Activated CD8-positive, alpha-beta memory T cell treated with anti-CD3 and anti-CD28 coated beads for 4 hours (primary cell): ENCODE results near the gene MFNG.

Experiments used
- DNase-seq, 2 donors: peaks; one replicate each; pipeline ENCODE4 v3.0.0-alpha.2; 2020; ENCODE audit warnings: low read depth in 2 of 2

The MFNG gene

DNA sequence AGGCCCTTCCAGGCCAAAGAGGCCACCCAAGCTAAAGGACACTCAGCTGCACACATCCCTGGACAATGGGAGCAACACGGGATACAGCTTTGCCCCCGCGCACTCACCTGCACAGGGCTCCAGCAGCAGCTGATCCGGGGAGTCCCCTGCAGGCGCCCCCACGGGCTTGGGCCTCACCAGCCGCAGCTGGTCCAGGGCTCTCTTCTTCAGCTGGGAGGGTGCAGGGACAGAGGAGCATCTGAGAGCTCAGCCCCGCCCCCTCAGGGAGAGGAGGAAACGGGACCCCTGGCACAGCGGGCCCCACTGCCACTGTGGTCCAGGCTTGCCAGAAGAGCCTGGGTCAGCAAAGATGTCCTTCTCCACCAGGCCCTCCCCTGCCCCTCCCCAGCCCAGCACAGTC lies 7.8 kb upstream of the MFNG start:
- DNase-seq, result no peak

DNA sequence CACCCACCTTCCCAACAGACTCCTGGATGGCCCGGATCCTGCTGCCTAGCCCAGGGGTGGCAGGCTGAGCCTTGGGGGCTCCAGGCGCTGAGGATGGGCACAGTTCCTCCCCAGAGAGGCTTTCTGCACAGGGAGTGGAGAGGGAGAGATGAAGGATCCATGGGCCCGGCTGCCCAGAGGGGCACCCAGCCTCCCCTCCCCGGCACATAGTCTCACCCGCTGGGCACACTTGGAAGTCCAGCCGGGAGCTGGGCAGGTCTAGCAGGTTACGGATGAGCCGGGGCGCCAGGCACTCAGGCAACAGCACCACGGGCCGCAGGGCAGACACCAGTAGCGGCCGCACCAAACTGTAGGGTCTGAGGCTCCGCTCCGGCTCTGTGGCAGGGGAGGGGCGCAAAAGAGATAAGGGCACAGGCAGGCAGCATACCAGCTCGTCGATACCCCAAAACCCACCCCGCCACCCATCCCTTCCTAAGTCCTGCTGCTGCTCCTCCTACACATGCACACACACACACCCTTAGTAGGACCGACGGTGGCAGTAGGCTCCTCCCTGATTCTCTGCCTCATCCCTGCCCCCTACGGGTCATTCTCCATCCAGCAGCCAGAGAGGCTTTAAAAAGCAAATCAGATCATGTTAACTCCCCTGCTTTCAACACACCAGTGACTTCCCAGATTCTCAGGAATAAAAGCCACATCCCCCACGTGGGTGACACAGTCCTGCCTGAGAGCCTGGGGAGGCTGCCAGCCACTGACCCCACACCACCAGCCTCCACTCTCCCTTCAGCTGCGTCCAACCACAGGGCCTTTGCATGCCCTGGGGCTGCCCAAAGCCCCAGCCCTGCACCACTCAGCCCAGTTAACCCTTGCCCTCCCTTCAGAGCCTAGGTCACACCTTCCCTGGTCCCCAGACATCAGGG lies 6.5 kb upstream of the MFNG start:
- peak in 1 of 2 donors; percentile 19 for DNase-seq

DNA sequence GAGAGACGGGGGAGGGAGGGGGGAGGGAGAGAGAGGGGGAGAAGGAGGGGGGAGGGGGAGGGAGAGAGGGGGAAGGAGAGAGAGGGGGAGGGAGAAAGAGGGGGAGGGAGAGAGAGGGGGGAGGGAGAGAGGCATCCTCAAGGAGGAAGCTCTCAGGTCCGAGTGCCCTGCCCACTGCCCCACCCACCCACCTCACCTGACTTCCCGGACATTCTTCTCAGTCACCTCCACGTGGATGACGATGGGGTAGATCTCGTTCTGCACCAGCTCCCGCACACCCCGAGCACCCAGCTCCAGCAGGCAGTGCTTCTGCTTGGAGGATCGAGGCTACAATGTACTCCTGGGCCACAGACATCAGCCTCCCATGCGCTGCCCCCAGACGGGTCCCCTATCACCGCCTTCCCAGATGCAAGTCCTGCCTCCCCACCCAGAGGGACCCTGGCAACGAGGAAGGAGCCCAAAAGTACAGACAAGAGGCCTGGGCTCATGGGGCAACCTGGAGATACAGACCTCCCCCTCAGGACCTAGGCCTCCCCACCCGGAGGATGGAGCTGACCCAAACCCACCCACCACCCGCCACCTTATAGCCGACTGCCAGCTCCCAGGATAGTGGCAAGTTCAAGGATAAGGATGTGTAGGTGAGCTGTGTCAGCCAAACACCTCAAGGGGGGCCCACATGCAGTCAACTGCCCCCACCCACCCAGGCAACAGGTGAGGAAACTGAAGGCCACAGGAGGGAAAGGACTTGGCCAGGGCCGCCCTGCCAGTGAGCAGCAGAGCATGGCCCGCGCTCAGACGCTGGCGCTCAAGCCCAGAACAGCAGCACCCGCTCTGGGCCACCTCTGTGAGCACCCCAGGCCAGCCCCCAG lies 5.6 kb upstream of the MFNG start:
- no peak for DNase-seq

DNA sequence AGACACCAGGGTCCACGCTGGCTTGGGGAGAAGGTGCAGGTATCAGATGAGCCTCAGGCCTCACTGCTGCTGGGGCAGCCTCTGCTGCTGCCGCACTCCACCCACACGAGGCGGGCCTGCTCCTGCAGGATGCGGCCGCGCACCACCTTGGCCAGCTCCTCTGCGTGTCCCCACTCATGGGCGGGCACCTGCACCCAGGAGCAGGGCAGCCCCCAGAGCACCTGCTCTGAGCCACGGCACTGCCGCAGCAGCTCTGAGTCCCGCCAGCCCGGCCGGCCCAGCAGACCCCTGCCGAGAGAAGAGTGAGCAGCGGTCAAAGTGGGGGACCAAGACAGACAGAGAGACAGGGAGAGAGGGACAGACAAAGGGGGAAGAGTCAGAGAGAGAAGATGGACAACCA lies 4.9 kb upstream of the MFNG start:
- no peak for DNase-seq

DNA sequence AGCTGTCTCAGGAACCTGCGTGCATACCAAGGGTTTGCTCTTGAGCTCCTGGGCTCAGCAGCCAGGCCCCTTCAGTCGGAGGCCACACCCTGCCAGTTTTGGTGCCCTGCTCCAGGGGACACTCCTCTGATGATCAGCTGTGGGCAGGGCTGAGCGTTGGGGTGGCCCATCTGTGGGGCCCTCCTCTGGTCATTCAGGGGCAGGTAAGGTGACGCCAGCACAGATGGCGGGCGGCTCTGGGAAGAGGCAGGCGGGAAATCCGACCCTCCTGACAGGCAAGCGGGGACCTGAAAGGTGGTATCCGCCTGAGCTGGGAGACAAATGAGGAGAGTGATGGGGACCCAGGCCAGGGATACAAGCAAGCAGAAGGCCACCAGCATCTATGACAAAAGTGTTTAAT lies 3.8 kb upstream of the MFNG start:
- DNase-seq, result no peak

DNA sequence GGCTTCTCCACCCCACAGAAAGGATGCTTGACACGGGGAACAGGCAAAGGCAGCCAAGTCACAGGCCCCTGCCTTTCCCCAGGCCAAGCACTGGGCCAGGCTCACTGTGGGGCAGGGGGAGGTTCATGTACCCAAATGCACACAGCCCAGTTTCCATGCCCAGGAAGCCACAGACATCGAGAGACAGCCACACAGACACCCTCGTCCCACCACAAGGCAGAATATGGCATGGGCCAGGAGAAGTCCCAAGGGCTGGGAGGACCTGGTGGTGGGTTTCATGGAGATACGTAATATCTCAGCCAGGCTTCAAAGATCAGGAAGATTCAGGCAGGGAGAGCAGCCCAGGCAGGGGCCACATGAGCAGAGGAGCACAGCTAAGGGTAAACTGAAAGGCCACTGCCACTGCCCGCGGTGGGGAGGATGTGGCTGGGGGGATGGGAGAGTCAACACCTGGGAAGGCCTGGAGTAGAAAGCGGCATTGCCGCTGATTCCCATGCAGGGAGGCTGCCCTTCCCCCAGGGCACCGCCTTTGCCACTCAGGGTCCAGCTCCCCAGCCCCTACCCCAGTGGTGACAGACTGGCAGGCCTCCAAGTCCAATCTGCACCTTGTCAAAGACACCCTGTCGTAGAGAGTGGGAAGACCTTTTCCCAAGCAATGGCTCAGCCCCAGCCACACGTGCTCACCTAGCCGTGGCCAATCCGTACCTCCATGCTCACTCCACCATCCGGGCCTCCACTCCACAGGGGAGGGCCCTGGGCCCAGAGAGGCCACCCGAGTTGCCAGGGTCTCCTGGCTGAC lies 2.4 kb upstream of the MFNG start:
- no peak for DNase-seq

DNA sequence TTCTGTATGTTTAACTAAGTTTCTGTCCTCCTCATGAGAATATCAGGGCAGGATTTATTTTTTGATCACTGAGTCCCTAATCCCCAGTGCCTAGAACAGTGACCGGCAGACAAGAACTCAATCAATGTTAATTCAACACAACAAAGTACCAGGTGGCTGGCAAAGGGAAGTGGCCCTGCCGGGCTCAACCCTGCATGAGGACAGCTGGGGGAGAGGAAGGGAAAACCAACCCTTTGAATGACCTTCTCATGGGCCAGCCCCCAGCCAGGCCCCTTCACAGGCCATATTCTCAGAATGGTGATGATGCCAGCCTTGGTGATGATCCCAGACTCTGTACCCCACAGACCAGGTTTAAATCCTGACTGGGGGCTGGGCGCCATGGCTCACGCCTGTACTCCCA lies 1.4 kb upstream of the MFNG start:
- no peak for DNase-seq

DNA sequence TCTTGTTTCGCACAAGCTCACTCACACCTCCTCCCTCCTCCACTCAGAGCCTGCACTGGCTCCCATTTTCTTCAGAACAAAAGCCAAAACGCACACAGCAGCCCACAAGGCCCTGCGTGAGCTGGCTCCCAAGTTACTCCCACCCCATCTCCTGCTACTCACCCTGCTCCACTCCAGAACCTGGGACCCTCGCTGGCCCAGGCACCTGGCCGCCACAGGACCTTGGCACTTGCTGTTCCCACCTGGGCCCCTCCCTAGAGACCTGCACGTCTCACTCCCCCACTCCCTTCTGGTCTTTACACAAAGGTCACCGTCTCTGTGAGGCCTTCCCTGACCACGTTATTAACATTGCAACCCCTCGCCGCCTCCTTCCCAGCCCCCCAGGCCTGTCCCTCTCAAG lies 945 bp upstream of the MFNG start:
- DNase-seq, result no peak

DNA sequence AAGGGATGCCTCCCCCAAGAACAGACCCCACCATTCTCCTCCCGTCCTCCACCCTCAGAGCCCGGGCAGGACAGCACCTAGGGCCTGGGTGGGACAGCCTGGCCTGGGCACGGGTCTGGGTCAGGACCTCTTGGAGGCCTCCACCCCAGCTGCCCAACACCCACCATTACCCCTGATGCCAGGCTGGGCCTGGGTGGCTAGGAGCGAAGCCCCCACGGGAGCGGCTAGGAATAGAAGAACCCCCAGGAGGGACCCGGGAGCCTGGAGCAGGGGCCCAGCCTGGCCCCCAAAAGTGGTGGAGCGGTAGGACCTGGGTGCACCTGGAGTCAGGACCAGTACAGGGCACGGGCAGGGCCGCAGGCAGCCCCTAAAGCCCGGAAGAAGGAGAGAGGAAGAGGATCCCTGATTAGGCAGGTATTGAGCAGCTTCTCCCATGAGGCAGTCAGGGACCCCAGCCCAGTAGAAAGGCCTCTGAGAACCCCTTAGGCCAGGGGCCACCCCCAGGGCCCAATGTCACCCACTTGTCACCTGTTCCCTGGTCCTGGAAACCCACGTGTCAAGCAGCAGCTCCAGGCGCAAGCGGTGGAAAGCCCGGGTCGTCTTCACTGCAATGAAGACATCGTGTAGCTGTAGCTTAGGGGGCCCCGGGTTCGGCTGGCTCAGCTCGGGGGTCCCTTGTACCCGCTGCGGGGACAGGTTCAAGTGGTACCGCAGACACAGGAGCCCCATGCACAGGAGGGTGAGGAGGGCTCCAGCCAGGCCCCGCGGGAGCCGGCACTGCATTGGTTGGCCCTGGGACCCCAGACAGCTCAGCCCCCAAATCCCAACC lies 575 bp downstream of the MFNG start:
- DNase-seq, result no peak

DNA sequence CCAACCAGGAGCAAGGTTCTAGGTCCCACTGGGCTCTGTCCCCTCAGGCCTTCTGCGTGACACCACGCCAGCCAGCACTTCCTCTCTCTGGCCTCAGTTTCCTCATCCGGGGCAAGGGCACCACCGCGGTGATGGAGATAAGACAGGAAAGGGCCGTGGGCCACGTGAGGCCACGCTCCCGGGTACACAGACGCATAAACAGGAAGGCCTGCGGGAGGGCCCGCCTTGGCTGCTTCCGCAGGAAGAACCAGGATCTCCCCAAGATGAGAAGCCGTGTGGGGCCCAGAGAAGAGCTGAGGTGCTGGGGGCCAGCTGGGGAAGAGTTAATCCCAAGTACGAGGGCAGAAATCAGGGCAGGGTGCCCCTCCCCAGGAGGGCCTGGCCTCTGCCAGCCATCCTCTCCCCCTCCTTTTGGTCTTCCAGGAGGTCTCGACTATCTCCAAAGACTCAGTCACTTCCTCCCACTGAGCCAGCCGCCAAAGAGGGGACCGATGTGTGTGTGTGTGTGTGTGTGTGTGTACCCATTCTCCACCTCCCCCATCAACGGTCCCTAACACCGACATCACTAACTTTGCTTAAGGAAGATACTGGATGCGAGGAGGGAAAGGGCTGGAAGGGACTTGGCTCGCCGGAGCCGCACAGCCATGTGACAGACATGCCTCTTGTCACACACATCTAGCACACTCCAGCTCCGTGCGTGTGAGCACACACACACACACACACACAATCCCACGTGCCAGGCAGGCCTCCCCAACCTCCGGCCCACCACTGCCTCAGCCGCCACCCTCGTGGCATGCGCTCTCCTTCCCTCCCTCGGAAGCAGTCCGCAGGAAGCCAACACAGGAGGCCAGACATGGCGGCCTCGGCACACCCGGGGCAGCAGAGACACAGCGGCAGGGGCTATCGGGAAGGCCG lies 1.4 kb downstream of the MFNG start:
- DNase-seq, result peak; percentile 45 to 52

DNA sequence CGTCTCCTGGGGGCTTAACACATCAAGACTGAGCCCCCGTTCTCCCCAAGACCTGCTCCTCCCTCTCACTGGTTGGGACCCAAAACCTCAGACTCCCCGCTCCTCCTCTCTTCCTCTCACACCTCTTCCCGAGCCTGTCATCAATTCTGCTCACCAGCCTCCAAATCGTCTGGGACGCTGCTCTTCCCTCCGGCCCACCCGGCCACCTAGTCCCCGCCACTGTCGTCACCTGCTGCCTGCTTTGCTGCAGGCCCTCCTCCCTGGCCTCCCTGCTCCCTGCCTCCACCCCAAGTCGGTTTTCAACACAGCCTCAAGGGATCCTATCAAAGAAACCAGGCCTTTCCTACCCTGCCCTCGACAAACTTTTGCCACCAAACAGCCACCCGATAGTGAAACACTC lies 3.1 kb downstream of the MFNG start:
- no peak for DNase-seq

DNA sequence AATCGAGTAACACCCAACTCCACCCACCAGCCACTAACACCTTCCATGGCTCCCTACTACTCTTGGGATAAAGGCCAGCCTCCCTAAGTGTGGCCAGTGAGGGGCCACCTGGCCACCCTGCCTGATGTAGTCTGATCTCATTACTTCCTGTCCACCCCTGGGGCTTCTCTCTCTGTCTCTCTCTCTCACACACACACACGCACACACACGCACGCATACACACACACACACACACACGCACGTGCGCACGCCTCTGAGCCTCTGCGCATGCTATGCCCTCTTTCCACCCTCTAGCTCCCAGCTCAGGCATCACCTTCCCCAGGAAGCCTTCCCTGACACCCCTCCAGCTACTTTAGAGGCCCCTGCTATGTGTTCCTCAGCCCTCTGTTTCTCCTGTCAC lies 3.9 kb downstream of the MFNG start:
- DNase-seq, result no peak

DNA sequence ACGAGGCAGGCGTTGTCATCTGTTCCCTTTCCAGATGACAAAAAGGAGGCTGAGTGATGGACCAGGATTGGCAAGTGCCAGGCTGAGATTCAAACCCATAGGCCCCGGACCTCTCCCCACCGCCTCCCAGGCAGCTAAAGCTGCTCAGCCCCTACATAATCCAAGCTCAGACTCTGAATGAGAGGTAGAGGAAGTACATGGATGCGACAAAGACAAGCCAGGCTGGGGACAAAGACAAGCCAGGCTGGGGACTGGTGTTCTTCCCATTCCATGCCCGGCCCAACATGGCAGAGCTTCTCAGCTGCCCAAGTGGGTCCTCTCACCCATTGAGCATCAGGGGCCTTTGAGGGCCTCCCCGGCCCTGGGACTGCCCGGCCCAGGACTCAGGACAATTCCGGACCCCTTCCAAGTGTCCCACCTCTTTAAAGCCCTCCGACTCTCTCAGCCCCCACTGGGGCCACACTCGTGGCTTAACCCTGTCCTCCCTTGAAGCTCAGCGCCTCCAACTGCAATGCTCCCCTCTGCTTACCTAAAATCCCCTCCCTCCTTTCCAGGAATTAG lies 4.8 kb downstream of the MFNG start:
- DNase-seq, result no peak

DNA sequence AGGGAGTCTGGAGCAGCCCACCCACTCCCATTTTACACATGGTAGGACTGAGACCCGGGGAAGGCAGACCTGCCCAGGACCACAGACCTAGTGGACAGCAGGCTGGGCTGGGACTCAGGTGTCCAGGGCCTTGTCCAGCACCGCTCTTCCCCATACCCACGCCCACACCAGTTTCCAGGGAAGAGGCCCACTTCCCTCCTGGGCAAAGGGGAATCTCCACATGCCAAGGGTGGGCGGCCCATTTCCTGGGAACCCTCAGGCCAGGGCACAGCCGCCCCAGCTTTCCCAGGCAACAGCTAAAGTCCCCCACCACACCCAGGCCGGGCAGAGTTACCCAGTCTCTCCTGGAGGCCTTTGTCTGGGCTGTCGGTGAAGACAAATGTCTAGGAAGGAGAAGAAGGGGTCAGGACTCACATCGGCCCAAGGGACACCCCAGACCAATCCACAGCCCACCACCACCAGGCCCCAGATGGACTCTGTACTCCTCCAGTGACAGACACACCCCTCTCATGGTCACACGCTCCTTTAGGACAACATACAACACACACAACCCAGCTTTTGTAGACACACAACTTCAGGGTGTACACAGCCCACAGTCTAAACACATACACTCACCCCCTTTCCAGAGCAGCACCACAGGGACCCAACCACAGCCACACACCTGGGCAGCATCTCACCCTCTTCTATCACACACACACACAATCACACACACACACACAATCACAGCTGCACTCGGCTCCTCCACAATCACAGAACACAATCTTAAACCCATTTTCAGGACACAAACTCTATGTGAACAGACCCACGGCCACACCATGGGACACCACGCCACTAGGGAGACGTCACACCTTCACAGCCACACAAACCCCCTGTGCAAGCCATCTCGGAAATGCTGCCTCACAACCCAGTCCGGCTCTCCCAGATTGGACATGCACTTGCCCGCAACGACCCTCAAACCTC lies 5.5 kb downstream of the MFNG start:
- no peak for DNase-seq

DNA sequence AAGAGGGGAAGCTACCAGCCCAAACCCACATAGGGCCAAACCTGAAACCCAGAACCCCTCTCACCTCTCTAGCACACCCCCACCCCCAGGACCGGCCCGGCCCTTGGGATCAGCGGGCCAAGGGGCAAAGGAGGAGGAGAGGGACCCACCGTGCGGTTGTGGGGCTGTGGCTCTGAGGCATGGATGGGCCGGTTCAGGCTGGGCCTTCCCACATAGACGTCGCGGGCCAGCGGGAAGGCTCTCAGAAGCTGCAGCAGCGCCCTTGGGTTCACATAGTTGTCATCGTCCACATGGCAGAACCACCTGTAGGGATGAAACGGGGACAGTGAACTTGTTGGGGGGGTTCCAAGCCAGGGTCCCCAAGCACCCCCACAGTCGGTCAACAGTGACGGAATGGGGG lies 7.0 kb downstream of the MFNG start:
- DNase-seq, result no peak

DNA sequence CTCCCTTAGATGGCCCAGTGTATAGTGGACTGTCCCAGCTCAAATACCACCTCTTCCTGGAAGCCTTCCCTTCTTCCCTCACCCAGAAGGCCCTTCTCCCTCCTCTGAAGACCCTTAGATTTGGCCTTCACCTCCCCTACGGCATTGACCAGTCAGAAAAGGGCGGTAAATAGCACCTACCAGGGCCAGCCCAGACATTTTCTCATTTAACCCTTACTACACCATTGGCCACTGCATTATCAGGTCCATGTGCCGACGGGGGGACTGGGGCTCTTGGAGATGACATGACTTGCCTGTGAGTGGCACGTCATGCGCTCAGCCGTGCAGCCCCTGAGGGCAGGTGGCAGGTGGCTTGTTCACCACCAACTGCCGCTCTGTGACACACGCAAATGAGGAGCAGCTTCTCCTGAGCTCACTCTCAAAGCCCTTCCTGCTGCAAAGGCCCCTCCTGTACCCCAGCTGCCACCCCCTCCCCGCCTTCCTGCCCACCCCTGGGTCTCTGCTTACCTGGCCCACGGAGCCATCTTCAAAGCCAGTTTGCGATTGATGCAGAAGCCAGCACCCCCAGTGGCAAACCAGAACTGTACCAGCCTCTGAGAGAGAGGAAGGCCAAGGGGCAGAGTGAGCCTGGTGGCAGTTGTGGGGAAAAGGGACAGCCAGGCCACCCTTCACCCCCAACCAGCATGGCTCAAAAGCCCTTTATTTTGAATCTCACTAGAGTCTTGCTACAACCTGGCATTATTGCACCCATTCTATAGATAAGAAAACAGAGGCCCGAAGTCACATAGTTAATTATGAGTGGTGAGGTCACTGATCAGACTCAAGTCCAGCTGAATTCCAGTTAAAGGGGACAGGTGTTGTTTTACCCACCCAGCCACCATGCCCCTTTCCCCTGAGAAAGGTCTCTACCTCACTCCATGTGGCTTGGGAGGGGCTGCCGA lies 9.5 kb downstream of the MFNG start:
- no peak for DNase-seq

DNA sequence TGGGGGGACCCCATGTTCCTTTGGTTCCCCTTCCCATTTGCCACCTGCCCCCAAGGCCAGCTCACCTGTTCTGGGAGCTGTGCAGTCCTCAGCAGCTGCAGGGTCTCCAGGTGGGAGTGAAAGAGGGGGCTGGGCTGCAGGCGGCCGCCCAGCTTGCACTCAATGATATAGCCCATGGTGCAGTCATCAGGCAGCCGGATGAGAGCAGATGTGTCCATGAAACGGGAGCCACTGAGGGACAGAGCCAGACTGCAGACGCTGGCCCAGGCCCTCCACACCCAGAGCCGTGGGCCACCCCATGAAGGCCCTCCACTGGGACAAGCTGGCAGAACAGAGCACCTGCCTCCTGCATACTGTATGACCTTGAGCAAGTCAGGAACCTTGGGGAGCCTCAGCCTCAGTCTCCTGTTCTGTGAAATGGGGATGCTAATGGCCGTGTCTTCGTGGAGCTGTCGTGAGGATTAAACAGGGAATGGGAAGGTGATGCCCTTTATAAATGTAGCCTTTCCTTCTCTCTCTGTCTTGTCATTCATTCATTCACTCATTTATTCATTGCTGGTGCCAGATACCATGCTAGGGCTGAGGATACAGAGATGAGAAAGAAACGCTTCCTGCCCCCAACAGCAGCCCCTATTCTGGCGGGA lies 11.6 kb downstream of the MFNG start:
- DNase-seq, result no peak
